Cardiac fibroblast (primary cell): ENCODE measurements around the gene EVI5L.

Source experiments
- DNase-seq, 2 donors: peaks; one replicate each; pipeline versions ENCODE4 v3.0.0 to v3.0.0-alpha.2; 2010; ENCODE audit warnings: low read depth in 2 of 2
- H3K4me3 ChIP-seq, 2 donors: replicated peaks in 1 of 2; 1 replicate in 1 of 2; 2 replicates in 1 of 2; pipeline ENCODE4 v1.5.1; 2011; ENCODE audit warnings: low read depth in 2 of 2, low read length in 2 of 2, mild to moderate bottlenecking in 2 of 2, moderate library complexity in 1 of 2
- CTCF ChIP-seq: IDR thresholded peaks from one replicate; pipeline ENCODE4 v1.5.1; 2011; ENCODE audit warnings: low read depth, mild to moderate bottlenecking, low read length, inconsistent platforms

The EVI5L gene

GRCh38 chr19:7863157-7863970 lies 33.3 kb downstream of the EVI5L start:
- no peak for DNase-seq
- no peak overlapping the region for H3K4me3 ChIP-seq
- TF ChIP-seq CTCF, result no peak

GRCh38 chr19:7863971-7864689 lies 34.1 kb downstream of the EVI5L start:
- TF ChIP-seq CTCF, result no peak
- no peak for DNase-seq
- no peak overlapping the region for H3K4me3 ChIP-seq

- TF ChIP-seq CTCF, result no peak
- H3K4me3 ChIP-seq, result no peak overlapping the region
- no peak for DNase-seq
Observed at GRCh38 chr19:7864690-7865074, 34.7 kb downstream of the EVI5L start.

GRCh38 chr19:7865262-7865911 lies 35.4 kb downstream of the EVI5L start:
- H3K4me3 ChIP-seq, result no peak overlapping the region
- DNase-seq, result no peak
- no peak for TF ChIP-seq CTCF

GRCh38 chr19:7866399-7867091 lies 36.5 kb downstream of the EVI5L start:
- no peak overlapping the region for H3K4me3 ChIP-seq
- DNase-seq, result no peak
- TF ChIP-seq CTCF, result no peak

GRCh38 chr19:7867092-7867844 lies 37.2 kb downstream of the EVI5L start:
- no peak overlapping the region for H3K4me3 ChIP-seq
- DNase-seq, result no peak
- TF ChIP-seq CTCF, result no peak
